Astrocyte (in vitro differentiated cells and primary cell): Measurements from ENCODE around the gene VAC14.

Experiments used
- CTCF ChIP-seq: IDR thresholded peaks from 2 replicates; pipeline ENCODE4 v1.5.1; 2011; ENCODE audit warnings: low read depth, mild to moderate bottlenecking, inconsistent platforms, low read length, moderate library complexity; ENCODE audit not compliant: insufficient read depth
- EZH2 ChIP-seq: IDR thresholded peaks from 2 replicates; pipeline ENCODE4 v1.6.1; 2012; ENCODE audit warnings: mild to moderate bottlenecking, low read length, inconsistent platforms; ENCODE audit not compliant: insufficient read depth

- no peak for TF ChIP-seq CTCF
- TF ChIP-seq EZH2 = no peak
These were observed 122.6 kb downstream of the VAC14 start for GRCh38 chr16:70678121-70678897.
